A673 (cell line): ENCODE results near the gene RSRC1. TPM values are rescaled to one million over a fixed set of nuclear protein-coding genes. Genes with fewer than 3 reads are reported as not detected.

Experiments used
- BruUV-seq: library from RNA; stranded (reverse); fragments of 400-500 nt; replicated peaks from 2 replicates; lab custom pipeline; 2021; lab: Mats Ljungman, UMichigan
- CTCF ChIA-PET: fragments of 300-600 bp; sonication (Branson Sonifier 250); formaldehyde crosslinking; loops from one replicate; lab custom pipeline; 2022; ENCODE audit warnings: antibody characterized with exemption; lab: Charles Lee
- POLR2A ChIA-PET: fragments of 300-600 bp; sonication (Branson Sonifier 250); formaldehyde crosslinking; loops from one replicate; lab custom pipeline; 2022; ENCODE audit warnings: antibody characterized with exemption; ENCODE audit not compliant: low non-redundant PET; lab: Charles Lee
- DNase-seq: peaks from one replicate; pipeline ENCODE4 v3.0.0-alpha.2; 2015; ENCODE audit warnings: low spot score
- H3K27ac ChIP-seq: fragments of 200-600 bp; sonication (generic); 2 replicates; pipeline ENCODE4 v1.5.1; 2016; ENCODE audit warnings: mixed run types, low read depth, mild to moderate bottlenecking, mixed read lengths, antibody characterized with exemption, low read length; ENCODE audit not compliant: poor library complexity, severe bottlenecking
- H3K27me3 ChIP-seq: fragments of 200-600 bp; sonication (generic); replicated peaks from 2 replicates; pipeline ENCODE4 v1.6.1; 2017; ENCODE audit warnings: mixed run types, low read depth, mild to moderate bottlenecking, mixed read lengths, antibody characterized with exemption, low read length; ENCODE audit not compliant: insufficient read depth, poor library complexity
- H3K36me3 ChIP-seq: fragments of 200-600 bp; sonication (generic); 2 replicates; pipeline ENCODE4 v1.6.1; 2016; ENCODE audit warnings: mixed run types, mild to moderate bottlenecking, mixed read lengths, antibody characterized with exemption, low read length; ENCODE audit not compliant: insufficient read depth, poor library complexity, severe bottlenecking
- H3K4me1 ChIP-seq: fragments of 200-600 bp; sonication (generic); 2 replicates; pipeline ENCODE4 v1.6.1; 2017; ENCODE audit warnings: mixed run types, mild to moderate bottlenecking, mixed read lengths, antibody characterized with exemption, low read length; ENCODE audit not compliant: insufficient read depth, poor library complexity, severe bottlenecking
- H3K4me3 ChIP-seq: fragments of 200-600 bp; sonication (generic); 2 replicates; pipeline ENCODE4 v1.5.1; 2016; ENCODE audit warnings: low read depth, mixed run types, mild to moderate bottlenecking, mixed read lengths, low read length; ENCODE audit not compliant: poor library complexity, severe bottlenecking
- H3K9me3 ChIP-seq: fragments of 200-600 bp; sonication (generic); 2 replicates; pipeline ENCODE4 v1.6.1; 2016; ENCODE audit warnings: mixed run types, low read depth, mild to moderate bottlenecking, mixed read lengths, antibody characterized with exemption, low read length; ENCODE audit not compliant: poor library complexity, severe bottlenecking
- EZH2 ChIP-seq: fragments of 200-600 bp; sonication (generic); IDR thresholded peaks from 2 replicates; pipeline ENCODE4 v1.6.1; 2017; ENCODE audit warnings: borderline replicate concordance, low read depth, mild to moderate bottlenecking, mixed read lengths, antibody characterized with exemption, low read length; ENCODE audit not compliant: poor library complexity, severe bottlenecking
- intact Hi-C: fragments of 100-400 bp; cut with micrococcal nuclease; formaldehyde crosslinking; loops from one replicate; pipeline ENCODE4 v1.10.0; 2022; ENCODE audit not compliant: unreplicated experiment
- total RNA-seq: library from RNA; stranded (reverse); gene quantifications from 2 replicates; pipeline ENCODE4 v1.2.3, GENCODE V29; 2021
- TF ChIP-seq, protein P1 (sequence below): fragments of 300-800, 200-600 bp; sonication (generic); conservative IDR thresholded peaks from 2 replicates; pipeline ENCODE4 v1.5.1; 2017; ENCODE audit warnings: low read depth, mild to moderate bottlenecking, antibody characterized with exemption, low read length, moderate library complexity, mixed read lengths

Gene RSRC1
- total RNA-seq, 1 experiment from 2014 or later, result 59.4 TPM

DNA sequence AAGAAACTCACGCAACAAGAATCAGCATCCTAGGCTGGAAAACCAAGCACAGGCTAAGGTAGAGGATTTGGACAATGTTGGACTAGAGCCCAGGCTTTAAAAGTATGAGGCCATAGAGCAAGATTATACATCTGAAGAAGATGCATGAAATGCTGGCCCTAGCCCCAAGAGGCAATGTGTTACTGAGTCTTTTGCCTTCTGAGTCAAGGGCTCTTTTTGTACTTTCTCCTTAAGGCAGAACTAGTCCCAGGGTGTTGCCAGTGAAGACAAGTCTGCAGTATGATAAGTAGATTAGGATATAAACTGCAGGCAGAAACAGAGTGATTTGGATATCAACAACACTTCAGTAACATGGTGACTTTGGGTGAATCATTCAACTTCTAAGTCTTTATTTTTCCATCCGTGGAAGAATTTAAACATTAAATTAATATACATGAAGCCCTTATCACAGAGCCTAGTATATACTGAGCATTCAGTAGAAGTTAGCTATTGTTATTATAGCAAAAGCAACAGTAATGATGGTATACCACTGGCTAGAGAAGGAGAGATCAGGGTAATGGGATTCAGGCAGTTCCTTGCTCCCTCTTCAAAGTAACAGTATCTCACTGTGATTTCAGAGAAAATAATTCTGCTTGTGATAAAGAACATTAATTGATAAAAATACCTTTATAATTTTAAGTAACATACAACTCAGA lies 361.2 kb downstream of the RSRC1 start:
- H3K9me3 ChIP-seq, result no peaks in the 10 kb centered on the region
- DNase-seq, result no peak
- intact Hi-C loops, result no loop called here
- no peak for TF ChIP-seq EZH2
- ChIA-PET CTCF (no interaction called here), POLR2A (no interaction called here)
- H3K4me3 ChIP-seq, result no peak overlapping the region
- no peak overlapping the region for H3K27ac ChIP-seq
- no peaks in the 10 kb centered on the region for H3K4me1 ChIP-seq
- BruUV-seq, result no TSS peak
- H3K27me3 ChIP-seq, result no peaks in the 10 kb centered on the region
- H3K36me3 ChIP-seq, result no peaks in the 10 kb centered on the region

DNA sequence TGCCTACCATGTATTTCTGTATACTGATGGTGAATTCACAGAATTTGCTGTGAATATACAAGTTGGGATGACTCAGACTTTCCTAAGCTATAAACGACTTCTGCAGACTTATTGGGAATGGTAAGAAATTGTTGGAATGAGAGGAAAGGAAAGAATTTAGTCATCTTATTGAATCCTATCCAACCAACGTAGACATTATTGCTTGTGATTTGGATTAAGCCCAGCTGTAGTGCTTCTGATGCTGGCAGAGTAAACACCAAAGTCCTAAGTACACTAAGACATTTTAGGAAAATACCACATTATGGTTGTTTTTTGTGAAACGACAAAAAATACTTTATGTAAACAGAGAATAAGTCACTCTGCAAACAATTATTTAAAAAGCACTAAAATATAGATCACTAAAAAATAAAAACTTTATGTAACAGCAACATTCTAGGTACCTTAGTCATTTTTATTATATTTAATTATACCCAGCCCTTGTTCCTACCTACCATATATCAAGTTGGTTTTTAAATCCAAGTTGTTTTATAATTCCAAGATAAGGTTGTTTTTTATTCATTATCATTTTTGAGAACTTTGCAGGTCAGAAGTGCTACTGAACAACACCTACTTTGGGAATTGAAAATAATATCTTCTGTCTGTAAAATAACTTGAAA lies 361.9 kb downstream of the RSRC1 start:
- no peak for DNase-seq
- CTCF ChIA-PET, result no interaction called here

DNA sequence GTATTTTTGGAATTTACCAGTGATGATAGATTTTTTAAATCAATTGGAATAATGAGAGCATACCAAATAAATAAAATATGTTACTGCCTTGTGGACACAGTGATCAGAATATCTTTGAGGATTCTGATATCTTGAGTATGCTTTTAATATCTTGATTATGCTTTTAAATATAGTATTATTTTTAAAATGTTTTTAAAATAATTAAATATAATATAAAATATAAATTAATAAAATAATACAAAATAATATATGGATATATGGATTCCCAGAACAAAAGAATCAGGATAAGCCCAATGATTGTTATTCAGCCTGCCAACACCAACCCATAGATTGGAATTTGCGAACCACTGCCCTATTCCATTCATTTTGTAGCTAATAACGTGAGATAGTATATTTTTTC lies 369.2 kb downstream of the RSRC1 start:
- POLR2A ChIA-PET, result no interaction called here
- no TSS peak for BruUV-seq
- DNase-seq, result no peak
- Histone ChIP-seq H3K27ac (no peak overlapping the region), H3K9me3 (no peaks in the 10 kb centered on the region), H3K4me3 (no peak overlapping the region), H3K4me1 (peaks cover 14% of the 10 kb centered on the region), H3K36me3 (no peaks in the 10 kb centered on the region), H3K27me3 (no peaks in the 10 kb centered on the region)
- intact Hi-C loops, result no loop called here
- CTCF ChIA-PET, result no interaction called here
- TF ChIP-seq, protein P1, sequence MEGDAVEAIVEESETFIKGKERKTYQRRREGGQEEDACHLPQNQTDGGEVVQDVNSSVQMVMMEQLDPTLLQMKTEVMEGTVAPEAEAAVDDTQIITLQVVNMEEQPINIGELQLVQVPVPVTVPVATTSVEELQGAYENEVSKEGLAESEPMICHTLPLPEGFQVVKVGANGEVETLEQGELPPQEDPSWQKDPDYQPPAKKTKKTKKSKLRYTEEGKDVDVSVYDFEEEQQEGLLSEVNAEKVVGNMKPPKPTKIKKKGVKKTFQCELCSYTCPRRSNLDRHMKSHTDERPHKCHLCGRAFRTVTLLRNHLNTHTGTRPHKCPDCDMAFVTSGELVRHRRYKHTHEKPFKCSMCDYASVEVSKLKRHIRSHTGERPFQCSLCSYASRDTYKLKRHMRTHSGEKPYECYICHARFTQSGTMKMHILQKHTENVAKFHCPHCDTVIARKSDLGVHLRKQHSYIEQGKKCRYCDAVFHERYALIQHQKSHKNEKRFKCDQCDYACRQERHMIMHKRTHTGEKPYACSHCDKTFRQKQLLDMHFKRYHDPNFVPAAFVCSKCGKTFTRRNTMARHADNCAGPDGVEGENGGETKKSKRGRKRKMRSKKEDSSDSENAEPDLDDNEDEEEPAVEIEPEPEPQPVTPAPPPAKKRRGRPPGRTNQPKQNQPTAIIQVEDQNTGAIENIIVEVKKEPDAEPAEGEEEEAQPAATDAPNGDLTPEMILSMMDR, result no peak
- TF ChIP-seq EZH2, result no peak

More for the DNA sequence above, 361.9 kb downstream of the RSRC1 start:
- TF ChIP-seq, protein P1, result no peak
- TF ChIP-seq EZH2, result no peak
- no TSS peak for BruUV-seq
- Histone ChIP-seq H3K27ac (no peak overlapping the region), H3K4me1 (no peaks in the 10 kb centered on the region), H3K4me3 (no peak overlapping the region), H3K27me3 (no peaks in the 10 kb centered on the region), H3K36me3 (no peaks in the 10 kb centered on the region), H3K9me3 (no peaks in the 10 kb centered on the region)
- POLR2A ChIA-PET, result no interaction called here
- intact Hi-C loops, result no loop called here
